ENCODE results near the gene NEK1. TPM values are rescaled to one million over a fixed set of nuclear protein-coding genes. Genes with fewer than 3 reads are reported as not detected.

NEK1 gene
- total RNA-seq, 1 experiment from 2014 or later: 10.3 TPM

GRCh38 chr4:169628579-169628978 lies 16.2 kb upstream of the NEK1 start:
- H3K9me3 Mint-ChIP-seq: no peaks in the 10 kb centered on the region
- TF ChIP-seq MLX (CRISPR knock-in tag; IDR thresholded peaks at IDR 0.05) (no peak), E2F5 (CRISPR knock-in tag; IDR thresholded peaks at IDR 0.05) (no peak), ESRRA (CRISPR knock-in tag; IDR thresholded peaks at IDR 0.05; ENCODE audit: borderline replicate concordance) (no peak), ZMAT4 (CRISPR knock-in tag; IDR thresholded peaks at IDR 0.05) (no peak), ZNF396 (CRISPR knock-in tag; IDR thresholded peaks at IDR 0.05; ENCODE audit: borderline replicate concordance) (no peak), ZSCAN18 (CRISPR knock-in tag; IDR thresholded peaks at IDR 0.05) (no peak), PRRX2 (CRISPR knock-in tag; IDR thresholded peaks at IDR 0.05) (no peak), NR3C1 (CRISPR knock-in tag; conservative IDR thresholded peaks at IDR 0.05; ENCODE audit: low read depth) (no peak), JUN (CRISPR knock-in tag; IDR thresholded peaks at IDR 0.05) (no peak), ARID4B (CRISPR knock-in tag; IDR thresholded peaks at IDR 0.05; ENCODE audit: borderline replicate concordance) (no peak), ZNF416 (CRISPR knock-in tag; IDR thresholded peaks at IDR 0.05) (no peak), PREB (CRISPR knock-in tag; IDR thresholded peaks at IDR 0.05; ENCODE audit: borderline replicate concordance) (no peak), TP53 (CRISPR knock-in tag; IDR thresholded peaks at IDR 0.05) (no peak), FOXK1 (CRISPR knock-in tag; IDR thresholded peaks at IDR 0.05) (no peak), IRF1 (CRISPR knock-in tag; IDR thresholded peaks at IDR 0.05) (no peak), PRDM15 (CRISPR knock-in tag; IDR thresholded peaks at IDR 0.05) (no peak), ZNF532 (CRISPR knock-in tag; IDR thresholded peaks at IDR 0.05; ENCODE audit: borderline replicate concordance) (no peak)
- no peaks in the 10 kb centered on the region for H3K36me3 Mint-ChIP-seq
- H3K27ac Mint-ChIP-seq: no peak overlapping the region
- ATAC-seq (no peak), DNase-seq (ENCODE audit: low spot score) (no peak)
- H3K4me3 Mint-ChIP-seq: no peak overlapping the region
- POLR2A ChIA-PET: no interaction called here
- CTCF ChIA-PET: no interaction called here
- H3K27me3 Mint-ChIP-seq (ENCODE audit: low read depth): no peaks in the 10 kb centered on the region
- no peaks in the 10 kb centered on the region for H3K4me1 Mint-ChIP-seq
